AG09309 (cell line): Measurements from ENCODE around the gene ADAM8.

Experiments used
- DNase-seq: peaks from one replicate; pipeline ENCODE4 v3.0.0-alpha.2; 2010; ENCODE audit warnings: low read depth
- H3K4me3 ChIP-seq: 2 replicates; pipeline ENCODE4 v1.5.1; 2011; ENCODE audit warnings: mild to moderate bottlenecking, low read depth, low read length, moderate library complexity; ENCODE audit not compliant: control insufficient read depth
- CTCF ChIP-seq: IDR thresholded peaks from 2 replicates; pipeline ENCODE4 v1.5.1; 2011; ENCODE audit warnings: mild to moderate bottlenecking, low read depth, low read length, inconsistent platforms; ENCODE audit not compliant: insufficient read depth, control insufficient read depth; ENCODE audit errors: missing control alignments

Gene ADAM8

GRCh38 chr10:133277993-133278576, 1.4 kb upstream of the ADAM8 start:
- TF ChIP-seq CTCF, result no peak
- DNase-seq, result no peak
- no peak overlapping the region for H3K4me3 ChIP-seq

DNA sequence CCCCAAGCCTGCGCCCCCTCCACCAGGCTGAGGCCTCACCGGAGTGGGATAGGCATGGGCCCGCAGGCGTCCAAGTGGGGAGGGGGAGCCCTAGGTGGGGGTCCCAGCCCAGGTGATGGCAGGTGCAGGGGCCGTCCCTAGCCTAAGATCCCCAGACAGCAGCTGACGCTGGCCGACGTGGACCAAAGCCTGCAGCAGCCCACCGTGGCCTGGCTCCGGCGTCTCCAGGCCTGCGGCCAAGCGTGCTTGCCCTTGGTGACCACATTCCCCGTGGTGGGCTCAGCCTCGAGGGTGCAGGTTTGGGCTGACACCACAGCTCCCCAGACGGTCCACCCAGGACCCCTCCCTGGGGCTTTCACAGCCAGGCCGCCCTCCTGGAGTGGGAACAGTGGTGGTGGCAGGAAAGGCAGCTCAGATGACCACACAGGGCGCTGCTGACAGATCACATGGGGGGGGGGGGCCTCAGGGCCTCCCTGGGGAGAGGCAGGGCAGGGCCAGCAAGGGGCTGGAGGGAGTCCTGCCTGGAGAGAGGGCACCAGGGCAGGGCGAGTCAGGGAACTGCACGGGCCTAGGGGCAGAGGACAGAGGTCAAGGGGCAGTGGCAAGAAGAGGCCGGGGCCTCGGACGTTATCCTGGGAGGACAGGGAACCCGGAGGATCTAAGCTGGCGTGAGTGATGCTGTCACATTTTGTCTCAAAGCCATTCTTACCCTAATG, 767 bp upstream of the ADAM8 start:
- no peak overlapping the region for H3K4me3 ChIP-seq
- no peak for TF ChIP-seq CTCF
- DNase-seq, result no peak

- TF ChIP-seq CTCF, result no peak
- H3K4me3 ChIP-seq, result no peak overlapping the region
- no peak for DNase-seq
These were observed 601 bp downstream of the ADAM8 start for GRCh38 chr10:133276100-133276434.

- H3K4me3 ChIP-seq, result no peak overlapping the region
- no peak for TF ChIP-seq CTCF
- no peak for DNase-seq
These were observed 980 bp downstream of the ADAM8 start for GRCh38 chr10:133275684-133276092.

DNA sequence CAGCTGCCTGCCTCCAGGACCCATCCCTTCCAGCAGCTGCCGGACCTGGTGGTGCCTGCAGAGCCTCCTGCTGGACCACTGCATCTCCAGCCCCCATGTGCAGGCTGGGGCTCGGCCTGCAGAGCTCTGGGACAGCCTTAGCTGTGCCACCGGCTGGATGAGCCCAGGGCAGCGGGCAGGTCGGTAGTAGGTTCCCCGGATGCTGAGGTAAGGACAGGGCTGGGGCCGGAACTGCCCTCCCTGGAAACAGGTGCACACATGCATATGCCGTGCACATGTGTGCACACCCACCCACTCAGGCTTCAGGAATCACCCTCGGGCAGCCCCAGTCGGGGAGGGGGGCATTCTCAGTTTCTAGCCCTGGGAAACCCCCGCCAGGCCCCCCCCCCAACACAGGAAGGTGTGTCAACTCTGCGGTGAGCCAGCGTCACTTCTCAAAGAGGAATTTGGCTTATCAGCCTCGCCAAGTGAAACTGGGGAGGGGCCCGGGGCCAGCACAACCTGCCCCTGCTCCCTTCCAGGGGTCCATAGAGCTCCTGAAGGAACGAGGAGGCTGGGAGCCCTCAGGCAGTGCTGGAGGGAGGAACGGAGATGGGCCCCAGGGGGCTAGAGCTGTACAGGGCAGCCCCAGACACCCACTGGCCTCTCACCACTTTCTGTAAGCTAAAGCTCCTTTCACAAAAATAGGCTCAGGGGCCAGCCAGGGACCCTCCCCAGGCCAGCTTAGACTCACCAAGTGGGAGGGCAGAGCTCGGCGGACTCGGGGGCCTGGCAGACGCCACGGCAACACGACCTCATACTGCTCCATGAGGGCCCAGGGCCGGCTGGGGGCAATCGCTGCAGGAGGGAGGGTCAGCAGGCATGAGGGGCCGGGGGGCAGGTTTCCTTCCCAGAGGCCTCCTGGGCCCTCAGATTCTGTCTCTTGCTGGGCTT, 1.7 kb downstream of the ADAM8 start:
- no peak for TF ChIP-seq CTCF
- DNase-seq, result no peak
- no peak overlapping the region for H3K4me3 ChIP-seq

DNA sequence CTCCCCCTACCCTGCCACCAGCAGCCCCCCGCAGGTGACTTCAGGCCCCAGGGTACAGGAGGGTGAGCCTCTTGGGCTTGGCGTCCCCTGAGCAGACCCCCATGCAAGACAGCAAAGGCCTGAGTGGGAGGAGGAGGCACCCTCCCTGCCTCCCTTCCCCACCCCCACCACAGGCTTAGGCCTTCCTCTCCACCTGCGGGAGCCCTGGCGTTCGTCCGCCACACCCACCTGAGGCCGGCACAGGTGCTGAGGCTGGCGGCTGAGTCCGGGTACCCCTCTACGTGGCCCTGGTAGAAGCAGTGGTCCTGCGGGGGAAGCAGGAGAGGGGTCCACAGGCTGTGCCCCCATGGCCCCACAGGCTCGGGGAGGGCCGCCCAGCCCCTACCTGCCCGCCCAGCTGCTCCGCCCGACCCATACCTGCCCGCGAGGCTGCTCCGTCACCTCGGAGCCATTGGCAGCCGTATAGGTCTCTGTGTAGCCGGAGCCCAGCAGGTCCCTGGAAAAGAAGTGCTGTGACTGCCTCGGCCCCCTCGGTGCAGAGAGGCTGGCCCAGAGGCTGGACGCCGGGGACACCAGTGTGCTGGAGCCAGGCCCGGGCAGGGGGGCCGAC, 3.0 kb downstream of the ADAM8 start:
- H3K4me3 ChIP-seq, result no peak overlapping the region
- no peak for DNase-seq
- no peak for TF ChIP-seq CTCF
